IMR-90 (cell line): ENCODE results near the gene ROBO2. TPM values are rescaled to one million over a fixed set of nuclear protein-coding genes. Genes with fewer than 3 reads are reported as not detected.

Experiments
- ATAC-seq: fragments of 200-7000 bp; cut with Tn5 transposase; 2 replicates; pipeline ENCODE4 v1.9.1; 2020; ENCODE audit warnings: low read depth, mild to moderate bottlenecking, moderate library complexity
- BruUV-seq: library from RNA; stranded (reverse); fragments of 400-500 nt; replicated peaks from 2 replicates; lab custom pipeline; 2021; lab: Mats Ljungman, UMichigan
- CTCF ChIA-PET: fragments of 300-600 bp; formaldehyde crosslinking; extraction: SDS; loops from one replicate; lab custom pipeline; 2021; ENCODE audit warnings: antibody characterized with exemption; lab: Yijun Ruan, JAX
- POLR2A ChIA-PET: fragments of 300-600 bp; sonication (Branson Sonifier 250); formaldehyde crosslinking; loops from one replicate; lab custom pipeline; 2022; ENCODE audit warnings: antibody characterized with exemption; ENCODE audit not compliant: unreplicated experiment; lab: Charles Lee
- DNase-seq: peaks from one replicate; pipeline ENCODE4 v3.0.0; 2013
- H2AFZ ChIP-seq: replicated peaks from 2 replicates; pipeline ENCODE3; 2013; ENCODE audit warnings: low read length, mild to moderate bottlenecking; ENCODE audit not compliant: poor library complexity
- H2AK5ac ChIP-seq: 2 replicates; pipeline ENCODE4 v1.6.1; 2013; ENCODE audit warnings: low read depth, low read length, inconsistent platforms
- H2AK9ac ChIP-seq: replicated peaks from 2 replicates; pipeline ENCODE3; 2013; ENCODE audit warnings: mild to moderate bottlenecking, low read depth, low read length, moderate library complexity; ENCODE audit not compliant: poor library complexity
- H2BK120ac ChIP-seq: 2 replicates; pipeline ENCODE4 v1.6.1; 2013; ENCODE audit warnings: low read depth, low read length, inconsistent platforms
- H2BK15ac ChIP-seq: 3 replicates; pipeline ENCODE4 v1.6.1; 2013; ENCODE audit warnings: low read depth, low read length, inconsistent platforms
- H2BK20ac ChIP-seq: 2 replicates; pipeline ENCODE4 v1.6.1; 2013; ENCODE audit warnings: low read depth, mild to moderate bottlenecking, inconsistent platforms, low read length, moderate library complexity
- H2BK5ac ChIP-seq: 2 replicates; pipeline ENCODE4 v1.6.1; 2013; ENCODE audit warnings: mild to moderate bottlenecking, low read depth, low read length, inconsistent platforms; ENCODE audit not compliant: poor library complexity, severe bottlenecking
- H3K14ac ChIP-seq: replicated peaks from 2 replicates; pipeline ENCODE4 v1.6.1; 2013; ENCODE audit warnings: low read depth, low read length, inconsistent platforms
- H3K18ac ChIP-seq: 2 replicates; pipeline ENCODE4 v1.6.1; 2013; ENCODE audit warnings: low read depth, low read length, control low read depth
- H3K23ac ChIP-seq: 2 replicates; pipeline ENCODE4 v1.6.1; 2013; ENCODE audit warnings: low read depth, low read length, inconsistent platforms
- H3K27ac ChIP-seq: 2 replicates; pipeline ENCODE4 v1.5.1; 2013; ENCODE audit warnings: mild to moderate bottlenecking, control low read depth, low read length; ENCODE audit not compliant: insufficient read depth
- H3K27me3 ChIP-seq: 2 replicates; pipeline ENCODE4 v1.6.1; 2013; ENCODE audit warnings: low read length; ENCODE audit not compliant: control insufficient read depth, insufficient read depth
- H3K36me3 ChIP-seq: 2 replicates; pipeline ENCODE4 v1.6.1; 2013; ENCODE audit warnings: low read length, mixed read lengths; ENCODE audit not compliant: control insufficient read depth, insufficient read depth
- H3K4ac ChIP-seq: 2 replicates; pipeline ENCODE4 v1.6.1; 2013; ENCODE audit warnings: low read depth, low read length, inconsistent platforms
- H3K4me1 ChIP-seq: 2 replicates; pipeline ENCODE4 v1.6.1; 2013; ENCODE audit warnings: low read length, mixed read lengths; ENCODE audit not compliant: control insufficient read depth, insufficient read depth
- H3K4me2 ChIP-seq: 2 replicates; pipeline ENCODE4 v1.6.1; 2013; ENCODE audit warnings: low read depth, mild to moderate bottlenecking, control low read depth, low read length, moderate library complexity
- H3K4me3 ChIP-seq: 2 replicates; pipeline ENCODE4 v1.5.1; 2013; ENCODE audit warnings: low read depth, mild to moderate bottlenecking, control low read depth, low read length, moderate library complexity; ENCODE audit not compliant: insufficient read depth
- H3K56ac ChIP-seq: 2 replicates; pipeline ENCODE4 v1.6.1; 2013; ENCODE audit warnings: low read length, inconsistent platforms; ENCODE audit not compliant: insufficient read depth; ENCODE audit errors: extremely low read depth
- H3K79me1 ChIP-seq, 2 experiments: 2 replicates each; pipeline ENCODE4 v1.6.1; 2013; ENCODE audit warnings: low read length in 2 of 2, inconsistent platforms in 1 of 2, low read depth in 1 of 2
- H3K9ac ChIP-seq: 2 replicates; pipeline ENCODE4 v1.6.1; 2013; ENCODE audit warnings: low read depth, low read length, control low read depth
- H3K9me1 ChIP-seq: 2 replicates; pipeline ENCODE4 v1.6.1; 2013; ENCODE audit warnings: low read length, inconsistent platforms; ENCODE audit not compliant: insufficient read depth
- H3K9me3 ChIP-seq: 2 replicates; pipeline ENCODE4 v1.6.1; 2013; ENCODE audit warnings: low read length; ENCODE audit not compliant: control insufficient read depth, insufficient read depth
- H4K20me1 ChIP-seq: 2 replicates; pipeline ENCODE4 v1.6.1; 2013; ENCODE audit warnings: low read length, inconsistent platforms; ENCODE audit not compliant: insufficient read depth
- H4K5ac ChIP-seq: 2 replicates; pipeline ENCODE4 v1.6.1; 2013; ENCODE audit warnings: mild to moderate bottlenecking, low read depth, low read length, control low read depth
- H4K8ac ChIP-seq, 2 experiments: 2 replicates each; pipeline ENCODE4 v1.6.1; 2013; ENCODE audit warnings: low read depth in 2 of 2, low read length in 2 of 2, control low read depth in 1 of 2, inconsistent platforms in 1 of 2
- H4K91ac ChIP-seq: 2 replicates; pipeline ENCODE4 v1.6.1; 2013; ENCODE audit warnings: low read depth, low read length, inconsistent platforms; ENCODE audit not compliant: insufficient read depth
- BHLHE40 ChIP-seq: fragments of 150-350 bp; IDR thresholded peaks from 2 replicates; pipeline ENCODE4 v1.6.1; 2016; ENCODE audit warnings: mild to moderate bottlenecking, low read depth, low read length
- CEBPB ChIP-seq: IDR thresholded peaks from 2 replicates; pipeline ENCODE4 v1.6.1; 2012; ENCODE audit warnings: low read depth, low read length, improper control_type of control experiment
- CHD1 ChIP-seq: IDR thresholded peaks from 2 replicates; pipeline ENCODE4 v1.6.1; 2012; ENCODE audit warnings: low read depth, low read length, improper control_type of control experiment
- CTCF ChIP-seq: conservative IDR thresholded peaks from 2 replicates; pipeline ENCODE4 v1.5.1; 2012; ENCODE audit warnings: mild to moderate bottlenecking, low read depth, low read length, improper control_type of control experiment
- FOS ChIP-seq: fragments of 150-350 bp; IDR thresholded peaks from 2 replicates; pipeline ENCODE4 v1.6.1; 2016; ENCODE audit warnings: low read depth, low read length
- MAFK ChIP-seq: IDR thresholded peaks from 2 replicates; pipeline ENCODE4 v1.6.1; 2012; ENCODE audit warnings: low read depth, low read length, improper control_type of control experiment
- MAZ ChIP-seq: IDR thresholded peaks from 2 replicates; pipeline ENCODE4 v1.6.1; 2012; ENCODE audit warnings: low read depth, mild to moderate bottlenecking, low read length, improper control_type of control experiment, moderate library complexity, borderline replicate concordance
- MXI1 ChIP-seq: IDR thresholded peaks from 2 replicates; pipeline ENCODE4 v1.6.1; 2012; ENCODE audit warnings: low read depth, mild to moderate bottlenecking, low read length, moderate library complexity, borderline replicate concordance
- NFE2L2 ChIP-seq: fragments of 150-350 bp; IDR thresholded peaks from 2 replicates; pipeline ENCODE4 v1.6.1; 2016; ENCODE audit warnings: low read depth, mild to moderate bottlenecking, low read length
- POLR2A ChIP-seq: IDR thresholded peaks from 2 replicates; pipeline ENCODE4 v1.6.1; 2012; ENCODE audit warnings: mild to moderate bottlenecking, low read depth, low read length
- RAD21 ChIP-seq: IDR thresholded peaks from 2 replicates; pipeline ENCODE4 v1.6.1; 2012; ENCODE audit warnings: low read length, improper control_type of control experiment
- RCOR1 ChIP-seq: IDR thresholded peaks from 2 replicates; pipeline ENCODE4 v1.6.1; 2012; ENCODE audit warnings: mild to moderate bottlenecking, low read length, improper control_type of control experiment; ENCODE audit not compliant: insufficient replicate concordance
- RFX5 ChIP-seq: IDR thresholded peaks from 2 replicates; pipeline ENCODE4 v1.8.0; 2012; ENCODE audit warnings: low read depth, mild to moderate bottlenecking, low read length, moderate library complexity
- SMC3 ChIP-seq: fragments of 150-350 bp; IDR thresholded peaks from 2 replicates; pipeline ENCODE4 v1.6.1; 2016; ENCODE audit warnings: low read depth, mild to moderate bottlenecking, antibody characterized with exemption, low read length, moderate library complexity
- WGBS, 2 experiments: methylation state at CpG; one replicate each; pipeline versions ENCODE4 v1.1.5 to v1.1.7; 2013; ENCODE audit warnings: missing lambda C conversion rate in 2 of 2; ENCODE audit not compliant: insufficient read length in 1 of 2; ENCODE audit errors: extremely low coverage in 2 of 2; 5-methylcytosine and 5-hydroxymethylcytosine counted together
- dilution Hi-C: fragments of 300-500 bp; cut with HindIII; formaldehyde crosslinking; loops from one replicate; pipeline ENCODE4 v1.14.3; 2018; ENCODE audit warnings: low sequenced_read_pairs; ENCODE audit not compliant: unreplicated experiment
- in situ Hi-C: fragments of 300-500 bp; cut with MboI; formaldehyde crosslinking; loops from 3 replicates; pipeline ENCODE4 v1.14.3; 2019; ENCODE audit warnings: low sequenced_read_pairs, inconsistent platforms, mixed read lengths
- intact Hi-C: fragments of 100-400 bp; cut with micrococcal nuclease; formaldehyde crosslinking; loops from 2 replicates; pipeline ENCODE4 v1.10.0; 2022
- polyA plus RNA-seq, 3 experiments: library from polyadenylated mRNA; depleted of rRNA; stranded (reverse); fragments of >200 nt; gene quantifications; 2 replicates each; pipeline ENCODE4 v1.2.3, GENCODE V29; 2012; ENCODE audit warnings: low replicate concordance in 1 of 3
- total RNA-seq: library from RNA; depleted of rRNA; stranded (reverse); fragments of >200 nt; gene quantifications from 2 replicates; pipeline ENCODE4 v1.2.3, GENCODE V29; 2012
- TF ChIP-seq, protein P1 (sequence below): fragments of 150-350 bp; IDR thresholded peaks from 2 replicates; pipeline ENCODE4 v1.6.1; 2017; ENCODE audit warnings: mild to moderate bottlenecking, antibody characterized with exemption, low read length, low read depth
- TF ChIP-seq, protein P2 (sequence below): fragments of 150-350 bp; IDR thresholded peaks from 2 replicates; pipeline ENCODE4 v1.6.1; 2016; ENCODE audit warnings: low read depth, mild to moderate bottlenecking, low read length, moderate library complexity, borderline replicate concordance

The ROBO2 gene
- total and polyA plus RNA-seq, 2 of the 4 experiments (the other 2 are of a cell fraction) = 9.3 to 14.5 TPM

GRCh38 chr3:77325702-77326101 lies 285.8 kb downstream of the ROBO2 start:
- no peak overlapping the region for H3K9ac ChIP-seq
- 0 out of 2 replicates have a peak, but pooled peaks cover 2% of the 10 kb centered on the region for H3K4me1 ChIP-seq
- no peak overlapping the region for H3K56ac ChIP-seq
- H4K20me1 ChIP-seq = no peaks in the 10 kb centered on the region
- H2BK20ac ChIP-seq = no peak overlapping the region
- H3K36me3 ChIP-seq = no peaks in the 10 kb centered on the region
- H3K4me3 ChIP-seq = no peak overlapping the region
- H3K27ac ChIP-seq = no peak overlapping the region
- H2BK5ac ChIP-seq = no peak overlapping the region
- no peaks in the 10 kb centered on the region for H3K79me1 ChIP-seq
- no CpG with 5 or more reads among the region's 2 CpGs for WGBS, 2 experiments
- ChIA-PET POLR2A (no interaction called here), CTCF (interaction anchor here (0.9 kb wide), 1 partner anchor 22 kb away, joined by 3 read pairs; no protein-coding TSS in a partner anchor)
- no peak overlapping the region for H3K23ac ChIP-seq
- no peak overlapping the region for H3K14ac ChIP-seq
- in situ Hi-C loops (loop anchor here (10.0 kb wide), 1 partner anchor 291 kb away; no protein-coding TSS in a partner anchor), intact Hi-C loops (no loop called here), dilution Hi-C loops (no loop called here)
- no peak overlapping the region for H3K4ac ChIP-seq
- H4K8ac ChIP-seq = no peak overlapping the region
- no peak overlapping the region for H2AK9ac ChIP-seq
- no peak overlapping the region for H3K4me2 ChIP-seq
- H3K18ac ChIP-seq = no peak overlapping the region
- H3K9me3 ChIP-seq = no peaks in the 10 kb centered on the region
- H2AFZ ChIP-seq = no peak overlapping the region
- H2AK5ac ChIP-seq = no peak overlapping the region
- no TSS peak for BruUV-seq
- no peak overlapping the region for H2BK15ac ChIP-seq
- H4K5ac ChIP-seq = no peak overlapping the region
- no peak overlapping the region for H4K91ac ChIP-seq
- DNase-seq (no peak), ATAC-seq (no peak)
- H3K9me1 ChIP-seq = no peaks in the 10 kb centered on the region
- TF ChIP-seq MXI1 = no peak
- TF ChIP-seq RFX5 = no peak
- TF ChIP-seq SMC3 = no peak
- TF ChIP-seq FOS = no peak
- no peak for TF ChIP-seq CHD1
- TF ChIP-seq, protein P1, sequence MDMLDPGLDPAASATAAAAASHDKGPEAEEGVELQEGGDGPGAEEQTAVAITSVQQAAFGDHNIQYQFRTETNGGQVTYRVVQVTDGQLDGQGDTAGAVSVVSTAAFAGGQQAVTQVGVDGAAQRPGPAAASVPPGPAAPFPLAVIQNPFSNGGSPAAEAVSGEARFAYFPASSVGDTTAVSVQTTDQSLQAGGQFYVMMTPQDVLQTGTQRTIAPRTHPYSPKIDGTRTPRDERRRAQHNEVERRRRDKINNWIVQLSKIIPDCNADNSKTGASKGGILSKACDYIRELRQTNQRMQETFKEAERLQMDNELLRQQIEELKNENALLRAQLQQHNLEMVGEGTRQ = no peak
- no peak for TF ChIP-seq RCOR1
- TF ChIP-seq, protein P2, sequence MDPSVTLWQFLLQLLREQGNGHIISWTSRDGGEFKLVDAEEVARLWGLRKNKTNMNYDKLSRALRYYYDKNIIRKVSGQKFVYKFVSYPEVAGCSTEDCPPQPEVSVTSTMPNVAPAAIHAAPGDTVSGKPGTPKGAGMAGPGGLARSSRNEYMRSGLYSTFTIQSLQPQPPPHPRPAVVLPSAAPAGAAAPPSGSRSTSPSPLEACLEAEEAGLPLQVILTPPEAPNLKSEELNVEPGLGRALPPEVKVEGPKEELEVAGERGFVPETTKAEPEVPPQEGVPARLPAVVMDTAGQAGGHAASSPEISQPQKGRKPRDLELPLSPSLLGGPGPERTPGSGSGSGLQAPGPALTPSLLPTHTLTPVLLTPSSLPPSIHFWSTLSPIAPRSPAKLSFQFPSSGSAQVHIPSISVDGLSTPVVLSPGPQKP = no peak
- TF ChIP-seq CEBPB = no peak
- no peak for TF ChIP-seq RAD21
- no peak for TF ChIP-seq BHLHE40
- TF ChIP-seq MAZ = no peak
- no peak for TF ChIP-seq MAFK
- no peak for TF ChIP-seq CTCF
- TF ChIP-seq POLR2A = no peak
- TF ChIP-seq NFE2L2 = no peak
- H3K27me3 ChIP-seq = no peaks in the 10 kb centered on the region
- H2BK120ac ChIP-seq = no peak overlapping the region
